ENCODE measurements around the gene SLIT1.

DNA sequence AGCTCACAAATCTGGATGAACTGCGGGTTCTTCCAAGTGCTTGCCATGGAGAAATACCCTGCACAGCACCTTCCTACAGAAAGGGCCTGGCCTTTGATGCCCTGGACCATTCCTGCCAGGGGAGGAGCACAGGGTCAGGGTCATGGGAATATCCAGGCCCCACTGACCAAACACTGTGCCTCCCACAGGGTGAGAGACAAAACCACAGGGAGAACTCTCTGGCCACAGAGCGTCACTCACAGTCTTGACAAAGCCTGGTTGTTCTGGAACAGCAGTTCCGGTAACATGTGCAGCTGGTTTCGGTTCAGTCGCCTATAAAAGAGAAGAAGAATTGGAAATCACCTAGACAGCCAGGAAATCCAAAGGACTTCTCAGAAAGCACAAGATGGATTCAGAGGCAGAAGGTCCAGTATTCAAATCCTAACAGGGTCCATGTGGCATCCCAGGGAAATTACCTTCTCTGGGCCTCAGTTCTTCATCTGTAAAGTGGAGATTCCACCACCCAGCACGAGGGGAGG is 28.1 kb downstream of the SLIT1 start:
- TF ChIP-seq TEAD4 (IDR thresholded peaks at IDR 0.05) (no peak), EGR1 (IDR thresholded peaks at IDR 0.05) (no peak), TAF1 (IDR thresholded peaks at IDR 0.05; ENCODE audit: low read depth) (no peak), FOXM1 (IDR thresholded peaks at IDR 0.05; ENCODE audit: borderline replicate concordance, low read depth) (no peak), CEBPB (IDR thresholded peaks at IDR 0.05) (no peak), CREB1 (IDR thresholded peaks at IDR 0.05; ENCODE audit: low read depth) (no peak), TCF12 (IDR thresholded peaks at IDR 0.05; ENCODE audit: low read depth) (no peak)
- TF ChIP-seq, protein P1, sequence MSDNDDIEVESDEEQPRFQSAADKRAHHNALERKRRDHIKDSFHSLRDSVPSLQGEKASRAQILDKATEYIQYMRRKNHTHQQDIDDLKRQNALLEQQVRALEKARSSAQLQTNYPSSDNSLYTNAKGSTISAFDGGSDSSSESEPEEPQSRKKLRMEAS (IDR thresholded peaks at IDR 0.05) = no peak
- TF ChIP-seq, protein P2, sequence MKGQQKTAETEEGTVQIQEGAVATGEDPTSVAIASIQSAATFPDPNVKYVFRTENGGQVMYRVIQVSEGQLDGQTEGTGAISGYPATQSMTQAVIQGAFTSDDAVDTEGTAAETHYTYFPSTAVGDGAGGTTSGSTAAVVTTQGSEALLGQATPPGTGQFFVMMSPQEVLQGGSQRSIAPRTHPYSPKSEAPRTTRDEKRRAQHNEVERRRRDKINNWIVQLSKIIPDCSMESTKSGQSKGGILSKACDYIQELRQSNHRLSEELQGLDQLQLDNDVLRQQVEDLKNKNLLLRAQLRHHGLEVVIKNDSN (IDR thresholded peaks at IDR 0.05) = no peak
- TF ChIP-seq, protein P3, sequence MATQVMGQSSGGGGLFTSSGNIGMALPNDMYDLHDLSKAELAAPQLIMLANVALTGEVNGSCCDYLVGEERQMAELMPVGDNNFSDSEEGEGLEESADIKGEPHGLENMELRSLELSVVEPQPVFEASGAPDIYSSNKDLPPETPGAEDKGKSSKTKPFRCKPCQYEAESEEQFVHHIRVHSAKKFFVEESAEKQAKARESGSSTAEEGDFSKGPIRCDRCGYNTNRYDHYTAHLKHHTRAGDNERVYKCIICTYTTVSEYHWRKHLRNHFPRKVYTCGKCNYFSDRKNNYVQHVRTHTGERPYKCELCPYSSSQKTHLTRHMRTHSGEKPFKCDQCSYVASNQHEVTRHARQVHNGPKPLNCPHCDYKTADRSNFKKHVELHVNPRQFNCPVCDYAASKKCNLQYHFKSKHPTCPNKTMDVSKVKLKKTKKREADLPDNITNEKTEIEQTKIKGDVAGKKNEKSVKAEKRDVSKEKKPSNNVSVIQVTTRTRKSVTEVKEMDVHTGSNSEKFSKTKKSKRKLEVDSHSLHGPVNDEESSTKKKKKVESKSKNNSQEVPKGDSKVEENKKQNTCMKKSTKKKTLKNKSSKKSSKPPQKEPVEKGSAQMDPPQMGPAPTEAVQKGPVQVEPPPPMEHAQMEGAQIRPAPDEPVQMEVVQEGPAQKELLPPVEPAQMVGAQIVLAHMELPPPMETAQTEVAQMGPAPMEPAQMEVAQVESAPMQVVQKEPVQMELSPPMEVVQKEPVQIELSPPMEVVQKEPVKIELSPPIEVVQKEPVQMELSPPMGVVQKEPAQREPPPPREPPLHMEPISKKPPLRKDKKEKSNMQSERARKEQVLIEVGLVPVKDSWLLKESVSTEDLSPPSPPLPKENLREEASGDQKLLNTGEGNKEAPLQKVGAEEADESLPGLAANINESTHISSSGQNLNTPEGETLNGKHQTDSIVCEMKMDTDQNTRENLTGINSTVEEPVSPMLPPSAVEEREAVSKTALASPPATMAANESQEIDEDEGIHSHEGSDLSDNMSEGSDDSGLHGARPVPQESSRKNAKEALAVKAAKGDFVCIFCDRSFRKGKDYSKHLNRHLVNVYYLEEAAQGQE (IDR thresholded peaks at IDR 0.05; ENCODE audit: low read depth) = no peak
